NCI-H2227 treated with DMSO at 0.1 percent for 48 hours (cell line): ENCODE results near the gene CECR2.

Source experiments
- DNase-seq: peaks from one replicate; lab custom pipeline; 2025; lab: John Stamatoyannopoulos, UW

The CECR2 gene

DNA sequence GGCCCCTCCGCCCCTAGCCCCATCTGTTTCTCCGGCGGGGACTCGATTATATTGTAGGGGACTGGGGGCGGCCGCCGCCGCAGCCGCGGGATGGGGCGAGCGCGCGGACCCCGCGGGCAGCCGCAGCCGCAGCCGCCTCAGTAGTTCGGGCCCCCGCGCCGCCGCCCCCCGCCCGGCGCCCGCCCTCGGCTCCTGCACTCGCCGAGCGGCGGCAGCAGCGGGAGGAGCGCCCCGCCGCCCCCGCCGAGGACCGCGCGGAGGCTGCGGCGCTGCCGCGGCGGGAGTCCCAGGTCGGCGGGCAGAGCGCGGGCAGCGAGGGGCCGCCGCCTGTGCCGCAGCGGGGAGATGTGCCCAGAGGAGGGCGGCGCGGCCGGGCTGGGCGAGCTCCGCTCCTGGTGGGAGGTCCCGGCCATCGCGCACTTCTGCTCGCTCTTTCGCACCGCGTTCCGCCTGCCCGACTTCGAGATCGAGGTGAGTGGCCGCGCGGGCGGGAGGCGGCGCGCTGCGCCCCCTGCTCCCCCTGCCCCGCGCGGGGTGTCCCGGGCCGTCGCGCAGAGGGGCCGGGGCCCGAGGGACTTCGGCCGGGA is at the start of gene CECR2:
TSS of gene CECR2 (plus strand) at position 22 of the 587 bp plus-strand sequence. CDS start at position 346, 324 bp downstream.
- DNase-seq = no peak

DNA sequence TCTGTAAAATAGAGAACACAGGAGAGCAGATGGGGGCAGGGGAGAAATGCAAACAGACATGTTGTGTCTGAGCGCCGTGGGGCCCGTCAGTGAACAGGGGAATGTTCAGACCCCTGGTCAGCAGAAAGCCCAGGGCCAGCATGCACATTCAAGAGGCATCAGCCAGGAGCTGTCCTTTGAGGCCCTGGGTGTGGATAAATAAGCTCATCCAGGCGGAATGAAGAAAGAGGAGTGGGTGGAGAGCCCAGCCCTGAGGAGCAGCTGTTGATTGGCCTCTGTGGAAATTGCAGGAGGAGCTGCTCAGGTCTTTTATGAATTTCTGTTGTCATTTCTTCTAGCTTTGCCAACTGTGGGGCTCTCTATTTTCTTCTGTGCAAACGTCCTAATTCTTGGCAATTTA is 49.7 kb upstream of the CECR2 start:
- peak; percentile 23 for DNase-seq

DNA sequence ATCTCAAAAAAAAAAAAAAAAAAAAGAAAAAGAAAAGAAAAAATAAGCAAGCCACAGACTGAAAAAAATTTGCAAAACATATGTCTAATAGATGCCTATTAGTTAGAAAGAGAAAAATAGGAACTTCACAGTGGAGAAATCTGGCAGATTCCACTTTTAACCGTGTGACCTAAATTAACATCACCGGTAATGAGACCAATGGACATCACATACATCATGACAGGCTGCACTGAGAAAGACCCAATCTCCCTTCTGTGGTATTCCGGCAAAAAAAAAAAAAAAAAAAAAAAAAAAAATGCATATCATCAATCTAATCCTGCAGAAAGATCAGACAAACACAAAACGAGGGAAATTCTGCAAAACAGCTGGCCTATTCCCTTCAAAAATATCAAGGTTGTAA is 46.7 kb upstream of the CECR2 start:
- DNase-seq = no peak

DNA sequence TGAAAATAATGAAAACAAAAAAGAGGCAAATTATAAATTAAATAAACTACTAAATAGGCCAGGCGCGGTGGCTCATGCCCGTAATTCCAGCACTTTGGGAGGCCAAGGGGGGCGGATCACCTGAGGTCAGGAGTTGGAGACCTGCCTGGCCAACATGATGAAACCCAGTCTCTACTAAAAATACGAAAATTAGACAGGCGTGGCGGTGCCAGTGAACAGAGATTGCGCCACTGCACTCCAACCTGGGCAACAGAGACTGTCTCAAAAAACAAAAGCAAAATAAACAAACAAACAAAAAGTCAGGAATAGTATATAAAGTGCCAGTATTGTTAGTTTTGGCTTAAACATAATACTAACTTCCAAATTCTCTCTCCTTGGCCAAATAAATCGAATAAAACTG is 37.6 kb upstream of the CECR2 start:
- DNase-seq = no peak

DNA sequence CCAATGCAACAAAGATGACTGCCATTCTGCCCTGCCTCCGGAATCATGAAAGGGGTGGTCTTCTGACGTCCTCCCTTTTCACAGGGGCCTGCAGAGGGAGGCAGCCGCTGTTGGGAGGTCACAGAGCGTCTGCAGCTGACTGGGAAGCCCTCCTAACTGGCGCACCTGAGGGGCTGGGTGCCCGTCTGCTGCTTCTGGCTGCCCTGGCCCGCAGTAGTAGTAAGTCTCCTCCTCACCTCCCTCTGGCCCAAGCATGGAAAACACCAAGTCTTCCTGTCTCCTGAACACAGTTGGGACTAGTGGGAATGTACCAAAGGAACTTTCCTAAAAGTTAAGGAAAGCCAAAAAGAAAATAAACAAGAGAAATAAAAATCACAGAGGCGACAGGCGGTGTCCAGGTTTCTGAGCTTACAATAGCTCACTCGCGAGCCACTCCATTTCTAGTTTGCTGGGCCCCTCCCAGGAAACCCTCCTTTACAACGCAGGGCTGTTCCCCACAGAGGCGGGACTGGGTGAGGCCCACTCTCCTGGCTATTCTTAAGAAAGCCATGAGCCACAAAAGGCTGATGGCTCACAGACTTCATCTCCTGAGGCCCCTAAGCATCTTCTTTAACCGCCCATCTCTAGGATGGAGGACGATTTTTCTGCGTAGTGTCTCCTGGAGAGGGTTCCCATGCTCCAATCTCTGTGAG is 37.0 kb upstream of the CECR2 start:
- no peak for DNase-seq

DNA sequence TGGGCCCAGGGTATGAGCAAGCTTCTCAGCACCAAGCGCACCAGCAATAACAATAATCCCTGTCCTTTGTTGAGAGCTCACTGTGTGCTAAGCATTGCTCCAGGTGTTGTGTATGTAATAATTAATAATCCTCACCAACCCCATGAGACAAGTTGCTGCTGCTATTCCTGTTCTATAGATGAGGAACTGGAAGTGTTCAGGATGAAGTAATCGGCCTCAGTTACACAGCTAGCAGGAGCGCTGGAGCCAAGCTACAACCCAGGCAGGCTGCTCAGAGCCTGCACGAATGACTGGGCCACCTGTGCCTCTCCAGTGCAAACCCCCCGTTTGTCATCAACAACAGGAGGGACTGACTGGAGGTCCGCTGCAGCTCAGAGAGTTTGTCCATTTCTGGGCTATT is 35.2 kb upstream of the CECR2 start:
- no peak for DNase-seq

DNA sequence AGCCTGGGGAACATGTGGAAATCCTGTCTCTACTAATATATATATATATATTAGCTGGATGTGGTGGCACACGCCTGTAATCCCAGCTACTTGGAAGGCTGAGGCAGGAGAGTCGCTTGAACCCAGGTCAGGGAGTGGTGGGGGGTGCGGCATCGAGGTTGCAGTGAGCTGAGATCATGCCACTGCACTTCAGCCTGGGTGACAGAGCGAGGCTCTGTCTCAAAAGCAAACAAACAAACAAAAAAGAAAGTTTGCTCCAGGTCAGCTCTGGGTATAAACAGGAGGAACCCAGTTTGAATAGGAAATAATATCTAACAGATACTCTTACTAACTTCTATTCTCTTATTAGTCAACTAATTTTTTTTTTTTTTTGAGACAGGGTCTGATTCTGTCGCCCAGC is 34.3 kb upstream of the CECR2 start:
- DNase-seq = no peak

DNA sequence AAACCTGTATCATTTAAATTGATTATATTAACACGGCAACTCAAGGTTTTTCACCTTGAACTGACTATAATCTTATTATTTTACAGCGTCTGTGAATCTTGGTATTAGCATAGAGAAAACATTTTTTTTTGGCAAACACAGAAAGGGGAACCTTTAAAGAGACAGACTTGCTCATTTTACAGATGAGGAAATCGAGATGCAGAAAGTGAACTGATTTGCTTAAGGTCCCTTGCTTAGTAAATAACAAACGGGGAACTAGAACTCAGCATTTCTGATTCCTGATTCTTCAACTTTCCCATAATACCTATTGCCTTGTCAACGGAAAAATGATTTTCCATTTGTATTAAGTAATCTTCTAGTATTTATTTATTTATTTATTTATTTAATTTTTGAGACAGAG is 33.2 kb upstream of the CECR2 start:
- DNase-seq = no peak

DNA sequence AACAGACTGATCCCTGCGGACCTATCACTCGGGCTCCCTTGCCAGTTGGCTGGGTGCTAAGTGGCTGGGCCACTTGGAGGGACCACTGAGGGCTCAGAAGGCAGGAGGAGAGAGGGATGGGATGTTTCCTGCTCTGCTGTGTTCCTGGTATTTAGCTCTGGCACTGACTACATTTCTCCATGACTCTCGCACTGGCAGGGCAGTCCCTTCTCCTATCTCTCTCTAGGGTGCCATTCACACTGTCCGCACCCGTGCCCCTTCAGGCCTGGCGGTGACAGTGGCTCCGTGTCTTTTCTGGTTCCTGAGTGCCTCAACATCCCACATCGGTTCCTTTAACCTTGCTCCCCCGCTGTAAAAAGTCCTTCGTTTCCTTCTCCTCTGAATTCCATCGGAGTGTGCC is 31.6 kb upstream of the CECR2 start:
- DNase-seq = no peak

DNA sequence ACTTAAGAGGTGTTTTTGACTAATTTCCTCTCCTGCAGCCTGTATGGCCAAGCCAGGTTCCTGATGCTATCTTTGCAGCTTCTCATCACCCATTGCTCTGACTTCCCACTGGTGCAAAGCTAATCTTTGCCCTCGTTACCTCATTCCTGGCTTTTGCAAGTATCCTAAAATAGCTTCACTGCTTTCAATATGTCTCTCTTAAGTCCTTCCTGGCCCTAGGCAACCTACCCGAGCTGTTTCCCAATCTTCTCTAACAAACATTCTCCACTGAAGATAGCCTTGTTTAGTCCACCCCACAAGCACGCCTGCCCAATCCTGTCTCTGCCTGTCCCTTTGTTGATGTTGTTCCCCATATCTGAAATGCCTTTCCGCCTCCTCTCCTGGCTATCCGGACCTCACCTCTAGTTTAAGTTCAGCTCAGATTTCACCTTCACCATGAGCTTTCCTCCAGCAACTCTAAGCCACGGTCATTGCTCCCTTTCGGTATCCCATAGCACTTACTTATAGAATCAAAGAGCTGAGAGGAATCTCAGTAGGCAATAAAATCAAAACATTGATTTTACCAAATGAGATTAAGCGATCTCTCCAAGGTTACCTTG is 30.1 kb upstream of the CECR2 start:
- DNase-seq = no peak

DNA sequence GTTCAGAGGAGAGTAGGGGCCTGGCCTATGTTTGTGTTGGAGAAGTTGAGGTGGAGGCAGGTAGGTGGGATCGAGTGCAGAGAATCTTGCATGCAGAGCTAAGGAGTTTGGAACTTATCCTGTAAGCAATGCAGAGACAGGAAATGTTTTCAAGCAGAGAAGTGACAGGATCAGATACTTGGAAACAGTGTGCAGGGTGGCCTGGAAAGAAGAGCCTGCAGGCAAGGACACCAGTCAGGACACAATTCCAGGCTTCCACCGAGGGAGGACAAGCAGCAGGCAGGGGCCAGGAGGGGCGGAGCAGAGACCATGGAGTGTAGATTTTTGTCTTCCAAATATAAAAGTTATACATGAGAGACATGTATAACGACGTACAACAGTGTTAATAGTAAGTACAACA is 26.9 kb upstream of the CECR2 start:
- no peak for DNase-seq

DNA sequence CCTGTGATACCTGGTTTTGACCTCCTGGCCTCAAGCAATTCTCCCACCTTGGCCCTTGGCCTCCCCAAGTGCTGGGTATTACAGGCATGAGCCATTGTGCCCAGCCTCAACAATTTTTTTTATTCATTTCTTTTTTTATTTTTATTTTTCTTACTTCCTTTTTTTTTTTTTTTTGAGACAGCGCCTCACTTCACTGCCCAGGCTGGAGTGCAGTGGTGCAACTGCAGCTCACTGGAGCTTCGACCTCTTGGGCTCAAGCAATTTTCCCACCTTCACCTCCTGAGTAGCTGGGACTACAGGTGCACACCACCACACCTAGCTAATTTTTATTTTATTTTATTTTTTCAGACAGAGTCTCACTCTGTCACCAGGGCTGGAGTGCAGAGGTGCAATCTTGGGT is 25.5 kb upstream of the CECR2 start:
- no peak for DNase-seq

DNA sequence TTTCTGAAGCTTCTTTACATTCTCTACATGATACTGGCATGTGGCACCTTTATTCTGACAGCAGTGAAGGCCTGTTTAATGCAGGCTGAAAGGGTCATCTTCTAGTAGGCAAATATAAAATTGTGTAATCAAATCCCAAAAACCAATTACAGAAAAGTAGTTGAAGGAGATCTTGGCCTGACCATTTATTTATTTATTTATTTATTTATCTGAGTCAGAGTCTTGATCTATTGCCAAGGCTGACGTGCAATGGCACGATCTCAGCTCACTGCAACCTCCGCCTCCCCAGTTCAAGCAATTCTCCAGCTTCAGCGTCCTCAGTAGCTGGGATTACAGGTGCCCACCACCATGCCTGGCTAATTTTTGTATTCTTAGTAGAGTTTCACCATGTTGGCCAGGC is 22.7 kb upstream of the CECR2 start:
- no peak for DNase-seq

DNA sequence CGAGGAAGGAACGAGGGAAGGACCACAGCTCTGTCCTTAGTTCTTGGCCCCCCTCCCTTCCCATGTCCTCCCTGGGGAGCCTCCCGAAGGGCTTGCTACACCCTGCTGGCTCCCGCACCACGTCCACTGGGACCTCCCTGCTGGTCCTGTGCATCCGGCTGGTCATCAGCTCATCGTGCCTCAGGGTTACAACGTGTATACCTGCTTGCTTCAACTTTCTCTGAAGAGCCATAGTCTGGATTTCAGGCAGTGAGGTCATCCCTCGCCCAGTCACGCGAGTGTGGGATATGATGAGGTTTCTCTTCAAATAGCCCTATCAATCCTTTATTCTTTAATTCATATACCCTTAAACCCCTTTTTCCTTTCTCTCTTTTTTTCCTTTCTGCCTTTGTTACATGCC is 21.5 kb upstream of the CECR2 start:
- no peak for DNase-seq

DNA sequence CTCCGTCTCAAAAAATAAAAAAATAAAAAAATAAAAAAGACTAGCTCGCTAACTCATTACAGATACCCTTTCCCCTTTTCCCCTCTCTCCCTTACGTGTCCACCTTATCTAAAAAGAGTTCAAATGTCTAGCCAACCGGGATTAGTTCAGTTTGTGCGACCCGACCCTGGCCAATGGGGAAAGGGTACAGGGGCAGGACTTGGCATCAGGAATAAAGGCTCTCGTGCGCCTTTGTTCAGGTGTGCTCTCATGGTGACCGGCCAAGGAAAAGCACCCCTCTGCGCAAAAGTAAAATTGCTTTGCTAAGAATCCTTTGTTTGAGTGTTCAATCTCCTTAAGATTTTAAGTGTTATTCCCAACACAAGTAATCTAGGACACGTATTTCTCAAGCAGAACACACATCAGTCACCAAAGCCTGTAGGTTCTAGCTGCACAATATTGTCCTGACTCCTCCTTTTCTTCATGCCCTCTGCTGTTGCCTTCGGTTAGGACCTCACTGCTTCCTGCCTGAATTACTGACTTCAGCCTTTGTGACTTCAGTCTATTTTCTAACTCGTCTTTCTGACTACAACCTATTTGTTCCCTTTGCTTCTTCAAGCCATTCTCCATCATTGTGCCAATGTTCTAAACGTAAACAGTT is 20.7 kb upstream of the CECR2 start:
- DNase-seq = no peak

DNA sequence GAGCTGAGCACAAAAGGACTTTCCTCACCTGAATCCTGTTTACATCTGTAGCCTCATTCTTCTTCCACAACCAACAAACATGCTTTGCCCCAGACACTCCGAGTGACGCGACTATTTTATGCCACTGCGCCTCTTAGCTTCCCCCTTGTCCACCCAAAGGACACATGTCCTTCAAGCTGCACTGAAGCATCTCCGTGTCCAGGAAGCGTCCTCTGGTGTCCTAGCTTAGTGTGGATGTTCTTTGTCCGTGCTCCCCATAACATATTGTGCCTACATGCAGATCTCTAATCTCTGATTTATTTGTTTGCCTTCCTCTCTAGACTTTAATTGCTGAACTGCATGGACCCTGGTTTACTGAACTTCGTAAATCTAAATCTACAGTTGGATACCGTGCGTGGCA is 20.1 kb upstream of the CECR2 start:
- DNase-seq = no peak

DNA sequence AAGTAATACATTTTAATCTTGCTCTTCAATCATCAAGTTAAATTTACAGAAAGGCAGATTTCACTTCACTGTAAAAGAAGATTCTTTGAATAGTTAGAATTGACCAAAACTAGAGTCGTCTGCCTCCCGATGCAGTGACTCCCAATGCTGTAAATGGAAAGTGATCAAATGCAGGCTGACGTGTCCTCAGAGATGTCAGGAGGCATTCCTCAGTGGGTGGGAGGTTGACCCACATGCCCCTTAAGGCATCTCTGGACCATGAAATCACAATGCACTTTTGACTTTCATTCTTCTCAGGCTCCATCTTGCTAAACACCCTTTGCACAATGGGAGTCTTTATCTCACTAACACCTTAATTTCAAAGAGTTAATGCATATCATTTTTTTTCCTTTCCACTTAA is 19.0 kb upstream of the CECR2 start:
- no peak for DNase-seq

DNA sequence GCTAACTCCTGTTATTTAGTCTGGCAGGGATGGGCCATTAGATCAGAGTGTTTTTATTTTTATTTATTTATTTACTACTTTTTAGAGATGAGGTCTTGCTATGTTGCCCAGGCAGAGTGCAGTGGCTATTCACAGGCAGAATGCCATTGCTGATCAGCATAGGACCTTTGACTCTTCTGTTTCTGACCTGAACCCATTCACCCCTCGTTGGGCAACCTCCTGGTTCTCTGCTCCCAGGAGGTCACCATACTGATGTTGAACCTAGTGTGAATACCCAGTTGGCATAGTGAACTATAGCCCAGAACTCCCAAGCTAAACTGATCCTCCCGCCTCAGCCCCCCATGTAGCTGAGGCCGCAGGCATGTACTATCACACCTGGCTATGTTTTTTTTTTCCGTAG is 16.5 kb upstream of the CECR2 start:
- no peak for DNase-seq

DNA sequence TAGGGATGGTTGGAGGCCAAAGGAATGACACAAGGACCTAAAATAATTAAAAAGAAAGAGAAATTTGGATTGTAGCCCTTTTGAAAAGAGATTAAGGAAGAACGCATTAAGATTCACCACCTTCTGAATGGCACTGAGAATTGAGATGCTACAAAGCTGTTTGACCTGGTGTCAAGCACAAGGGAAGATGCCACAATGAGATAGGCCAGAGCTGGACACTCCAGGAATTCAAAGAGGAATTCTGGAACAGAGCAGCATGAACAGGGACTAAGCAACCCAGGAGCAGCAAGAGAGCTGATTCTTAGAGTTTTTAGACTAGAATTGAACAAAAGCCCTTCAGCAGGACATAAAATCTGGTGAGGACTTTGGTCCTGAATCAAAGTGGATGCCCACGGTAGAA is 11.6 kb upstream of the CECR2 start:
- no peak for DNase-seq

DNA sequence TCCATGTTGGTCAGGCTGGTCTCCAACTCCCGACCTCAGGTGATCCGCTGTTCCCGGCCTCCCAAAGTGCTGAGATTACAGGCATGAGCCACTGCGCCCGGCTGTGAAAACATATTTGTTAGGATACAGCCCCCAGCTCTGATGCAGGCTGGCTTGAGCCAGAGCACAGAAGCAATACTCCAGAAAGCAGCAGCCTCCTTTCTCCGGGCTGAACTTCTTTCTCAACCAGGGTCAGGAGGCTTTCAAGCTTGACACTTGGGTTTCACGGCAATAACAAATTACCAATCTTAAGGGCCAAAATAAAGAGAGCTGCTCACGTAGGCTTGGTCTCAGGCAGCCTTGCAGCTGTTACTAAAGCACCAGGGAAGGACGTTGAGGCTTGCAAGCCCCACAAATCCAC is 10.8 kb upstream of the CECR2 start:
- DNase-seq = no peak

DNA sequence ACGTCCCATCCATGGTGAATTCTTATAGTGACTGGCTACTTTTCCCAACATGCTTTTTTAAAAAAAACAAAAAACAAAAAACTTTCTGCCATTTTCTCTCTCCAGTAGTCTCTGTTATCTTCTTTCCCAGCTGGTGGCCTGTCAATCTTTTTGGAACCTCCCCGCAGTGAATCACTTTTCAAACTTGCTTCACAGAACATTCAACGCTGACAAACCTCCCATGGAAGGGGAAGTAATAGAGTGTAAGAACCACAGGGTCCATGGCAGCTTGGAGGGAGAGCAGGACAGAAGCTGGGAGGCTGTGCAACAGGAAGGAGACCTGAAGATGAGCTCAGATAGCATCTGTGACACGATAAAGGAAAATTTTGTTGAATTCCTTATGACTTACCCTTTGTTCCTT is 9.8 kb upstream of the CECR2 start:
- no peak for DNase-seq

DNA sequence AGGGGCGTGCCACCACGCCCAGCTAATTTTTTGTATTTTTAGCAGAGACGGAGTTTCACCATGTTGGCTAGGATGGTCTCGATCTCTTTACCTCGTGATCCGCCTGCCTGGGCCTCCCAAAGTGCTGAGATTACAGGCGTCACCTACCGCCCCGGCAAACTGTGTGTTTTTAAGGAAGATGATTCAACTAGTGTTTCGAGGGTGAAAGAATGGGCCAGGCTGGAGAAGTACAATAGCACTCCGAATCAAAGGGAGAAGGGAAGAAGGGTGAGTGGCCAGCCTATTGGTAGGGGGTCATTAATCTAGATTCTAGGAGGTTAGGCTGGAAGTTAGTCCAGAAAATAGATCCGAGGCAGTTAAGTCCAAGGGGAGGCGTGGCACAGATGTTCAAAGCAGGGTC is 2.9 kb upstream of the CECR2 start:
- DNase-seq = no peak

DNA sequence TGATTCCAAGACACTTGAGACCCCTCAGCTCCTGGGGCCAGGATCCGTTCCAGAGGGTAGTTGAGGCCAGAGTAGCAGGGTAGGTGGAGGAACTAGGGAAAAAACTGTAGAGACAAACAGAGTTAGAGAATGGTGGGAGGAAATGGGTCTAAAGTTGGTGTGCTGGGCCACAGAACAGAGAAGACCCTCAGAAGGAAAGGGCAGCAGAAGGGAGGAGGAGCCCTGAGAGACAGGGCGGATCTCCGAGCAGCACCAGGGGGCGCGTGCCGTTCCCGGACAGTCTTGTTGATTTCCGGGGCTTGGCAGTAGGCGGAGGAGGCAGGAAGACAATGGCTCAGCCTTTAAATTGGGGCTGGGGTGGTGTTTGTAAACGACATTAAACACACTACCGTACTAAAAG is 2.4 kb upstream of the CECR2 start:
- peak; percentile 27 for DNase-seq
